Activated CD4-positive, alpha-beta T cell treated with anti-CD3 and anti-CD28 coated beads for 4 hours (primary cell): ENCODE measurements around the gene EIF4H.
A peak's percentile ranks its signal among the peaks of the same experiment; 100 is the strongest.
"Not testable (repeated sequence)": the region's sequence is repeated elsewhere in the genome, so short reads cannot be mapped to it uniquely, and the experiment has no call there.

ENCODE experiments used
- DNase-seq, 2 donors: peaks; one replicate each; pipeline ENCODE4 v3.0.0-alpha.2; 2020

Gene EIF4H

GRCh38 chr7:74173866-74174605 lies at the start of gene EIF4H:
EIF4H (plus strand) TSS chr7:74174356; CDS start chr7:74174384, 28 bp downstream.
- DNase-seq: peak; percentile 93 to 94

GRCh38 chr7:74126220-74126880 lies 47.8 kb upstream of the EIF4H start:
- no peak for DNase-seq

- DNase-seq: no peak
Measured at GRCh38 chr7:74129887-74130286, 44.3 kb upstream of the EIF4H start.

- no peak for DNase-seq
Measured at GRCh38 chr7:74130518-74130917, 43.6 kb upstream of the EIF4H start.

- DNase-seq: peak in 1 of 2 donors; percentile 6
Measured at GRCh38 chr7:74134117-74134620, 40.0 kb upstream of the EIF4H start.

GRCh38 chr7:74138334-74138867 lies 35.8 kb upstream of the EIF4H start:
- no peak for DNase-seq

- no peak for DNase-seq
Measured at GRCh38 chr7:74138945-74139843, 35.0 kb upstream of the EIF4H start.

- DNase-seq: no peak
Measured at GRCh38 chr7:74141705-74142104, 32.5 kb upstream of the EIF4H start.

- DNase-seq: no peak
Measured at GRCh38 chr7:74143383-74143782, 30.8 kb upstream of the EIF4H start.

- no peak for DNase-seq
Measured at GRCh38 chr7:74148491-74148890, 25.7 kb upstream of the EIF4H start.

- no peak for DNase-seq
Measured at GRCh38 chr7:74149071-74149470, 25.1 kb upstream of the EIF4H start.

- DNase-seq: no peak
Measured at GRCh38 chr7:74149603-74150002, 24.6 kb upstream of the EIF4H start.

- no peak for DNase-seq
Measured at GRCh38 chr7:74153736-74154135, 20.4 kb upstream of the EIF4H start.

GRCh38 chr7:74155810-74156395 lies 18.3 kb upstream of the EIF4H start:
- no peak for DNase-seq

- no peak for DNase-seq
Measured at GRCh38 chr7:74157605-74158004, 16.6 kb upstream of the EIF4H start.

GRCh38 chr7:74164985-74165456 lies 9.1 kb upstream of the EIF4H start:
- no peak for DNase-seq

- DNase-seq: no peak
Measured at GRCh38 chr7:74165867-74166593, 8.1 kb upstream of the EIF4H start.

GRCh38 chr7:74167324-74167723 lies 6.8 kb upstream of the EIF4H start:
- DNase-seq: not testable (repeated sequence)

GRCh38 chr7:74173074-74173473 lies 1.1 kb upstream of the EIF4H start:
- no peak for DNase-seq

GRCh38 chr7:74173491-74173865 lies 678 bp upstream of the EIF4H start:
- no peak for DNase-seq

- no peak for DNase-seq
Measured at GRCh38 chr7:74174606-74175082, 488 bp downstream of the EIF4H start.

- no peak for DNase-seq
Measured at GRCh38 chr7:74175340-74175739, 1.2 kb downstream of the EIF4H start.
